Measurements from ENCODE around the gene LCE3C.
"Not testable (repeated sequence)": the region's sequence is repeated elsewhere in the genome, so short reads cannot be mapped to it uniquely, and the experiment has no call there.

Gene LCE3C, protein sequence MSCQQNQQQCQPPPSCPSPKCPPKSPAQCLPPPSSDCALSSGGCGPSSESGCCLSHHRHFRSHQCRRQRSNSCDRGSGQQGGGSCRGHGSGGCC

DNA sequence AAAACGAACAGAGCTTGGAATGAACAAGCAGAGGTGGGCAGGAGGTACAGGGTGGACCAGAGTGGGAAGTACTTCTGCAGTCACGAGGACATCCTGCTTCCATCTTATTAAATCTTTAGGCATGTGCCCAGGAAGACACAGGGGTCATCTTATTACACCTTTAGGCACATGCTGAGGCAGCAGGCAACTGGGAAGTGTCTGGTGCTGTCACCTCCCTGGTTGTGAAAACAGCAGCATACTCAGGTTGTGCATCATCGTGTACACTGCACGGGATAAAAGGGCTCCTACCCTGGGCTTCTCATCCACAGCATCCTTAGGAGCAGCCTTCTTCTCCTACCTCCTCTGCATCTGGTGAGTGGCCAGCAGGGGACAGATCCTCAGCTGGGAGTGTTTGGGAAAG, at the start of gene LCE3C:
Gene LCE3C, plus strand, starts transcription at position 301 of the 400 bp plus-strand sequence. CDS start 498 bp downstream, outside the sequence.
- DNase-seq, result no peak

GRCh38 chr1:152565115-152565514, 34.9 kb upstream of the LCE3C start:
- DNase-seq, result no peak

GRCh38 chr1:152565535-152566215, 34.4 kb upstream of the LCE3C start:
- no peak for DNase-seq

DNA sequence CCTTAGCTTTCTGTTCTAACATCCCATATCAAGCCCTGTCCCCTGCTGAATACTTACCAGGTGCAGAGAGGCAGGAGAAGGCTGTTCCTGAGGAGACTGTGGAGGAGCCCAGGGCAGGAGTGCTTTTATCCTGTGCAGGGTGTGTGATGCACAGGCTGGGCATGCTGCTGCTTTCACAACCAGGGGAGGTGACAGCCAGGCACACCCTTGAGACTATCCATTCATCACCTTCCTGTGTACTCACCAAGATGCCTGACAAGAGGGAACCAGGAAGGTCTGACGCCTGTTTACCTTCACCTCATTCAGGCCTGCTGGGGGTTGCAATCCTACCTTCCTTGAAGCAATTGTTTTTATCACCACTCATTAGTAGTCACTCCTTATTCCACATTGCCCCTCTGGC, 33.4 kb upstream of the LCE3C start, which contains the start of gene LCE3E:
Gene LCE3E, minus strand, starts transcription at position 100 of the 400 bp plus-strand sequence. CDS start 572 bp downstream, outside the sequence.
- DNase-seq, result no peak

GRCh38 chr1:152577168-152577567, 22.9 kb upstream of the LCE3C start:
- no peak for DNase-seq

DNA sequence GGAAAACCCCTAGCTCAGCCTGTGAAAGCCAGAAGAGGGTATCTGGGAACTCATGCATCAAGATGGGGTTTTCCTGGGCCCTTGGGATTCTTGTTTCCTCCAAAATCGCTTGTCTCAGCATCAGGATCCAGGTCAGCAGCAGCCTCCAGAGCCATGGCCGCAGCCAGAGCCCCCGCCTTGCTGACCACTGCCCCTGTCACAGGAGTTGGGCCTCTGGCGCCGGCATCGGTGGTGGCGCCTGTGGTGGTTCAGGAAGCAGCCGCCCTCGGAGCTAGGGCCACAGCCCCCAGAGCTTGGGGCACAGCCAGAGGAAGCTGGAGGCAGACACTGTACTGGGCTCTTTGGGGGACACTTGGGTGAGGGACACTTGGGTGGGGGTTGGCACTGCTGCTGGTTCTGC, 20.5 kb upstream of the LCE3C start:
- DNase-seq, result not testable (repeated sequence)

- DNase-seq, result no peak
Measured at GRCh38 chr1:152580433-152580832, 19.6 kb upstream of the LCE3C start, which contains the start of gene LCE3D. Gene LCE3D (minus strand): TSS chr1:152580516. CDS start chr1:152579936, 580 bp downstream.

DNA sequence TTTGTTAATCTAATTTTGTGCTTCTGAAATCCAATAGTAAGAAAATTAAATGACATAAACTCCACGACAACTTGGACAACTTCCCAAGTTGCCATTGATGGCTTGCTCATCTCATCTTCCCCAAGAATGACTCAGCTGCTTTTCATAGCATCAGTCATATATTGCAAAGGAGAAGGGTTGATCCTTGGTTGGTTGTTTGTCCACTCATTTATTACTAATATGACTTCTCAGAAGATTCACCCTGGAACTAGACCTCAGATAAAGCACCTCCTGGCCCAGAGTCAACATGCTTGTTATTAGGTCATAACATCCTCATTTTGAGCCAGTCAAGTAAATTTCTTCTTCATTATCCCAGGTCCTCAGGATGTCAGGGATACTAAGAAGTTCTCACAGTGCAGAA, 17.4 kb upstream of the LCE3C start:
- DNase-seq, result no peak

DNA sequence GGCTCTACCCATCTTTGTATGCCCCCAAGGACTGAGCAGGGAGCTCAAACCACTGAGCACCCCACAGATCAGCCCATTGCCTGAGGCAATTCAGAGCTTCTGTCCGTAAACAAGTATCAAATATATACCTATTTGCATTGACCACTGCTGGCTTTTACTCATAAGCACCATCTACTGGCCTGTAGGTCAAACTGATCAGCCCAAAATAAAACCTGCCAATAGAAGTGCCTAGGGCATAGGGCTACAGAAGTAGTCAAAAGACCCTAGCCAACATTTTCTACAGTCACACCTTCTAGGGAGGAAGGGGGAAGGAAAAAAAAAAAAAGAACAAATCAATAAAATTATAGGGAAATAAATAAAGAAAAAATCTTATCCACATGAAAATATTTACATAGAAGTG, 14.4 kb upstream of the LCE3C start:
- no peak for DNase-seq

DNA sequence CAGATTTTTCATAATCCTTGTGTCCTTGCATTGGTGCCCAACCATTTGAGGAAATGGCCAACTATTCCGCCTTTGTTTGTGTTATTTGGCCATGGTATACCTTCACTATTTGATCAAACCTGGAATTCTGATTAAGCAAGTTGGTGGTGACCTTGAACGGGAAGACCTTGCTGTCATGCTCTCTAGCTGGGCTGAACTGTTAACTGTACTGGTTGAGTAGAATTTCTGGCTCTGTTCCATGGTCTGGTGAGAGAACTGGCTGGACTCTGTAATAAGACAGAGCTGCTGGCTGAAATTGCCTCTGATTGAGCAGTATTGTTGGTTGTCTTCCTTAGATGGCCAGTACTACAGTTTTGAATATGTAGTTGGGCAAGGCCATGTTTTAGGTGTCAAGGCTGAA, 3.0 kb upstream of the LCE3C start:
- DNase-seq, result no peak

DNA sequence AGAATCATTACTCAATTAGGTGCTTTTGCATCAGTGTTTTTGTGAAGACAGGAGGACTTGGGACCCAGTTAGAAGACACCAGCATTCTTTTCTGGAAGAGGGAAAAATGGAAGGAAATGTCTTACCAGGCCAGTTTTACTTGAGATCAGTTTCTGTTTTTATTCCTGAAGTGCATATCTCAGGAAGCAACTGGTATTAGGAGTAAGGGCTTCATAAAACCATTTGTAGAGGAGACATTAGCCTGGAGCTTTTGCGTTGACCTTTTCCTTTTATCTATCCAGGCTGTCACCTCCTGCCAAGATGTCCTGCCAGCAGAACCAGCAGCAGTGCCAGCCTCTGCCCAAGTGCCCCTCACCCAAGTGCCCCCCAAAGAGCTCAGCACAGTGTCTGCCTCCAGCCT, 13.5 kb downstream of the LCE3C start, which contains the start of gene LCE3B:
Gene LCE3B, plus strand, starts transcription at position 301 of the 400 bp plus-strand sequence. Its CDS starts 0 bp downstream, at position 301.
- no peak for DNase-seq

DNA sequence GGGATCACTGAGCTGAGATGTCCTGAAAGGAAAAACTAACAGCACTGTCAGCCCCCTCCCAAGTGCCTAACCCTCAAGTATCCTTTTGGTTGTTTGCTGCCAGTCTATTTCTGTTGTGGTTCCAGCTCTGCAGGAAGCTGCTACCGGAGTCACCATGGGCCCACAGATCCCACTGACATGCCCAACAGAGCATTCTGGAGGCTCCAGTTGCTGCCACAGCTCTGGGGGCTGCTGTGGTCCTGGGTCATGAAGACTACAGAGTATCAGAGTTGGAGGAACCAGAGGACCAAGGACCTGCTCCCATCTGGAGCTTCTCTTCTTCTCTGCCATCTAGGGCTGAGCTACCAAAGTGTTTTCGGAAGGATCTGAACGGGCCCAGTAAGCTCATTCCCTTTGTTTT, 22.0 kb downstream of the LCE3C start:
- no peak for DNase-seq

GRCh38 chr1:152622803-152623202, 22.8 kb downstream of the LCE3C start, which contains the start of gene LCE3A:
Gene LCE3A (minus strand): TSS chr1:152623103. CDS start chr1:152623103, 0 bp downstream.
- peak in 1 of 51 donors; percentile 0 for DNase-seq

DNA sequence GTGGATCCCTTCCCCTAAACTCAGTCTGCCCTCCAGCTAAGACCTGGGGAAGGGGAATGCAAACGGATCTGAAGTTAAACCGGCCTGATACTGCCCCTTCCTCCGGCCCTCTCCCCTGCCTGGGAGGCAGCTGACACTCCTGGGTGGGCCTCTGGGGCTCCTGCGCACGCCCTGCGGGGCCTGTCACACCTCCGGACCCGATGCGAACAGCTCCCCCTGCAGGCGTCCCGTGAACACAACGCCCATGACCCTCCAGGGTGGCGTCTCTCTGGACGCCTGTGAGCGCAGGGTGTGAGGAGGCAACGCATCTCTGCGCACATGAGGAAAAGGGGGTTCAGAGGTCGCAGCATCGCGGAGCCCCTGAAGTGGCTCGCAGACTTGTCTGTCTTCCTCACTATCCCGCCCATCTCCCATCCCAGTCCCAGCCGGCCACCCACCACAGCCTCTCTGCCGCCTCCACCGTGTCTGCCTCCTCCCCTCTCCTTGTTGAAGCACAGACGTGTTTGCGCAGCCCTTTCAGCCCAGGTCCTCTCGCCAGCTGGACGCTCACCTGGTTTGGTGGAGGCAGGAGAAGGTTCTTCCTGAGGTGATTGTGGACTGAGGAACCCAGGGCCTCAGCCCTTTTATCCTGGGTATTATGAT, 23.3 kb downstream of the LCE3C start:
- no peak for DNase-seq

- DNase-seq, result no peak
Measured at GRCh38 chr1:152626744-152627143, 26.7 kb downstream of the LCE3C start.

- DNase-seq, result no peak
Measured at GRCh38 chr1:152630596-152630995, 30.6 kb downstream of the LCE3C start.

DNA sequence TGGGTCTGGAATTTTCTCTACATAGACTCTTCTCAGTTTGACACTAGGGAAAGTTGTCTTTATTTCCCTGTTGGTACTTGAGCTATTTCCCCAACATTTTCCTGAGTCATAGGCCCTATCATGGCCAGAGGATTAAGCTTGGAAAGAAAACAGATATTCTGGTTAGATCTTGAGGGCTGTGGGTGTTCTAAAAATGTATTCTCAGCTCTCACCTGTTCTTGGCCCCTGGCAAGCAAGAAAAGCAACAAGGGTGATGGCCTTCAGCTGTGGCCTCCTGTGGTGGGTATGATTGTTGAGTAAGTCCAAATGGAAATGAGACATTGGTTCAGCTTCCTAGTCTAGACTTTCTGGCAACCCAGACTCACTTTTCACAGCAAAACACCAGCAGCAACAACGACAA, 40.3 kb downstream of the LCE3C start:
- no peak for DNase-seq

DNA sequence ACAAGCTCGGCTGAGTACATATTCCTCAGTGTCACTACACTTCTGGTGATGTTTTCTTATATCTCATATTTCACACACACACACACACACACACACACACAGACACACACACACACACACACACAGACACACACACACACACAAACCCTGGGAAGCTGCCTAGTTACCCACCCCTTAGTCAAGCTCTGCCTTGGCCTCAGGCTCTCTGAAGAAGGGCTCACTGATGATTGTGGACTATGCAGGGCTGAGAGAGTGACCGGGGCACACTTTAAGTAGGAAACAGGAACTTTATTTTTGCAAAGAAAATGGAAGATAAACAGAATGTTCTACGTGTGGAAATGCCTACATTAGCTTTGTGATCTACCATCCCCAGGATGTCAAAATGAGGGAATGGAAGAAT, 43.9 kb downstream of the LCE3C start:
- DNase-seq, result no peak

DNA sequence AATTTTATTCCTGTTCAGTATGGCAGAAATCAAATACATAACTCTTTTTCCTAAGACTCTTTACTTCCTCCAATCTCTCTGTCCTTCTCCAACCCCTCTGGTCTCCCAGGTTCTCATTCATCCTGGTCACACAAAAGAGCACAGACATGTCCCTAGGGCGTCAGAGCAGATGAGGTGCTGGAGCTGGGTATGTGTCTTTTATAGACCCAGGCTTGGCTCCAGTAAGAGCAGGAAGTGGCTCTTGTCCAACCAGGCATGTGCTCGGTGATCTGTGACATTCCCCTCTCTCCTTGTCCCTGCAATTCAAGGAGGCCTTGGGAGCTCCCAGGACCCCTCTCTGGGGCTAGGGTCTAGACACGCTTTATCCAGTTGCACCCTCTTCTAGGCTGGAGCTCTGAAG, 45.1 kb downstream of the LCE3C start:
- DNase-seq, result no peak

DNA sequence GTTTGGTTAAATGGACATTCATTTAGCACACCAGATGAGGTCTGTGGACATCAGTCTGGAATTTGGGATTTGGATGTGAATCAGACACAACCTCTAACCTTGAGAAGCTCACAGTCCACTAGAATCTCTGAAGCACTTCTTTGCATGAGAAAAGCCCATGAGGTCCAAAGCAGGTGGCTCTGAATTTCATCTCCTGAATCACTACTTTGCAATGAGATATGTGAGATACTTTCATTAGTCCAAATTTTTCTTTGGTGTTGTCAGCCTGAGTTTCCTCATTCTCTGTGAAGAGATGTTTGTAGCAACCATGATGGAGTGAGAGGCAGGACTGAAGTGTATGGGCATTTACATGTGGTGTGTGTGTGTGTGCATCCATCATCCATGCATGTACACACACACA, 46.6 kb downstream of the LCE3C start:
- no peak for DNase-seq

Measured in hypothalamus (tissue), 51 donors.